Ishikawa (cell line): ENCODE data around the gene STK39.

Source experiments
- EP300 ChIP-seq: IDR thresholded peaks from 2 replicates; pipeline ENCODE4 v1.6.1; 2012; ENCODE audit warnings: borderline replicate concordance
- NFIC ChIP-seq: IDR thresholded peaks from 2 replicates; pipeline ENCODE4 v1.6.1; 2012
- TEAD4 ChIP-seq: IDR thresholded peaks from 2 replicates; pipeline ENCODE4 v1.6.1; 2012

GRCh38 chr2:168293766-168294165 is 46.4 kb upstream of the STK39 start:
- TF ChIP-seq EP300 (no peak), NFIC (no peak), TEAD4 (no peak)
